H9 (cell line): ENCODE data around the gene CDH18. TPM values are rescaled to one million over a fixed set of nuclear protein-coding genes. Genes with fewer than 3 reads are reported as not detected.
A peak's percentile ranks its signal among the peaks of the same experiment; 100 is the strongest.

ENCODE experiments used
- DNase-seq: peaks from one replicate; pipeline ENCODE4 v3.0.0-alpha.2; 2017
- H2AFZ ChIP-seq: one replicate; pipeline ENCODE4 v1.6.1; 2013; ENCODE audit warnings: mild to moderate bottlenecking, low read length, control low read depth, moderate library complexity
- H2AK5ac ChIP-seq: 2 replicates; pipeline ENCODE4 v1.6.1; 2013; ENCODE audit warnings: low read length, control low read depth, mixed read lengths; ENCODE audit not compliant: insufficient read length
- H2BK120ac ChIP-seq: one replicate; pipeline ENCODE4 v1.6.1; 2013; ENCODE audit warnings: low read depth, mild to moderate bottlenecking, low read length, control low read depth, inconsistent platforms; ENCODE audit not compliant: poor library complexity, severe bottlenecking
- H2BK12ac ChIP-seq: 2 replicates; pipeline ENCODE4 v1.6.1; 2013; ENCODE audit warnings: low read length, control low read depth, mixed read lengths, low read depth; ENCODE audit not compliant: insufficient read length
- H2BK15ac ChIP-seq: 2 replicates; pipeline ENCODE4 v1.6.1; 2013; ENCODE audit warnings: low read depth, low read length, control low read depth
- H2BK20ac ChIP-seq: one replicate; pipeline ENCODE4 v1.6.1; 2013; ENCODE audit warnings: low read depth, mild to moderate bottlenecking, low read length, control low read depth, inconsistent platforms; ENCODE audit not compliant: poor library complexity, severe bottlenecking
- H2BK5ac ChIP-seq: 2 replicates; pipeline ENCODE4 v1.6.1; 2013; ENCODE audit warnings: low read length, control low read depth, mixed read lengths; ENCODE audit not compliant: insufficient read length
- H3K14ac ChIP-seq: 2 replicates; pipeline ENCODE4 v1.6.1; 2013; ENCODE audit warnings: low read length, control low read depth; ENCODE audit not compliant: insufficient read depth
- H3K18ac ChIP-seq: 2 replicates; pipeline ENCODE4 v1.6.1; 2013; ENCODE audit warnings: low read depth, mild to moderate bottlenecking, mixed read lengths, low read length, control low read depth; ENCODE audit not compliant: insufficient read length
- H3K23ac ChIP-seq: 2 replicates; pipeline ENCODE4 v1.6.1; 2013; ENCODE audit warnings: low read length, control low read depth, mixed read lengths, low read depth; ENCODE audit not compliant: insufficient read length
- H3K23me2 ChIP-seq: 2 replicates; pipeline ENCODE4 v1.6.1; 2013; ENCODE audit warnings: low read depth, mild to moderate bottlenecking, mixed read lengths, low read length, control low read depth; ENCODE audit not compliant: insufficient read length, poor library complexity, severe bottlenecking
- H3K27ac ChIP-seq: 2 replicates; pipeline ENCODE4 v1.5.1; 2013; ENCODE audit warnings: low read length, control low read depth, mixed read lengths, low read depth; ENCODE audit not compliant: insufficient read length
- H3K27me3 ChIP-seq: 2 replicates; pipeline ENCODE4 v1.6.1; 2013; ENCODE audit warnings: low read length, control low read depth, inconsistent platforms; ENCODE audit not compliant: insufficient read depth
- H3K4ac ChIP-seq: 2 replicates; pipeline ENCODE4 v1.6.1; 2013; ENCODE audit warnings: low read depth, mild to moderate bottlenecking, control low read depth, inconsistent platforms, low read length, moderate library complexity
- H3K4me1 ChIP-seq: 2 replicates; pipeline ENCODE4 v1.6.1; 2013; ENCODE audit warnings: low read length, control low read depth, inconsistent platforms; ENCODE audit not compliant: insufficient read depth
- H3K4me2 ChIP-seq: 2 replicates; pipeline ENCODE4 v1.6.1; 2013; ENCODE audit warnings: low read length, control low read depth, mixed read lengths; ENCODE audit not compliant: insufficient read length, insufficient read depth
- H3K56ac ChIP-seq: 2 replicates; pipeline ENCODE4 v1.6.1; 2013; ENCODE audit warnings: low read depth, mild to moderate bottlenecking, mixed read lengths, low read length, control low read depth; ENCODE audit not compliant: insufficient read length
- H3K79me1 ChIP-seq: 2 replicates; pipeline ENCODE4 v1.6.1; 2013; ENCODE audit warnings: low read depth, mild to moderate bottlenecking, moderate library complexity, low read length, control low read depth, inconsistent platforms; ENCODE audit not compliant: insufficient read depth, poor library complexity, severe bottlenecking
- H3K79me2 ChIP-seq: 2 replicates; pipeline ENCODE4 v1.6.1; 2013; ENCODE audit warnings: low read length, control low read depth, inconsistent platforms; ENCODE audit not compliant: insufficient read depth
- H3K9ac ChIP-seq: 2 replicates; pipeline ENCODE4 v1.6.1; 2013; ENCODE audit warnings: low read length, control low read depth, mixed read lengths; ENCODE audit not compliant: insufficient read length; ENCODE audit errors: extremely low read depth
- H3K9me3 ChIP-seq: one replicate; pipeline ENCODE4 v1.6.1; 2013; ENCODE audit warnings: low read depth, low read length, inconsistent platforms; ENCODE audit not compliant: control insufficient read depth
- H3T11ph ChIP-seq: one replicate; pipeline ENCODE4 v1.6.1; 2013; ENCODE audit warnings: mild to moderate bottlenecking, low read length, control low read depth, inconsistent platforms
- H4K20me1 ChIP-seq: one replicate; pipeline ENCODE4 v1.6.1; 2013; ENCODE audit not compliant: control insufficient read depth, insufficient read length, insufficient read depth
- H4K5ac ChIP-seq: 2 replicates; pipeline ENCODE4 v1.6.1; 2013; ENCODE audit warnings: low read depth, mild to moderate bottlenecking, mixed read lengths, low read length, control low read depth; ENCODE audit not compliant: insufficient read length
- H4K8ac ChIP-seq: replicated peaks from 2 replicates; pipeline ENCODE4 v1.6.1; 2013; ENCODE audit warnings: low read length, control low read depth, mixed read lengths, low read depth; ENCODE audit not compliant: insufficient read length
- H4K91ac ChIP-seq: 2 replicates; pipeline ENCODE4 v1.6.1; 2013; ENCODE audit warnings: low read depth, mild to moderate bottlenecking, moderate library complexity, mixed read lengths, low read length, control low read depth; ENCODE audit not compliant: insufficient read length
- H3K27ac Mint-ChIP-seq, 3 experiments: 2 replicates in 2 of 3; 3 replicates in 1 of 3; pipeline ENCODE4 v1.8.0; 2020 to 2021; ENCODE audit warnings: mixed read lengths in 3 of 3, mild to moderate bottlenecking in 1 of 3, moderate library complexity in 1 of 3
- H3K27me3 Mint-ChIP-seq: 2 replicates; pipeline ENCODE4 v1.8.0; 2021; ENCODE audit warnings: low read depth, mild to moderate bottlenecking, moderate library complexity, mixed read lengths
- H3K36me3 Mint-ChIP-seq, 3 experiments: 2 replicates in 2 of 3; 3 replicates in 1 of 3; pipeline ENCODE4 v1.8.0; 2020 to 2021; ENCODE audit warnings: low read depth in 3 of 3, mixed read lengths in 3 of 3; ENCODE audit not compliant: insufficient read depth in 1 of 3
- H3K4me1 Mint-ChIP-seq, 2 experiments: 2 replicates each; pipeline ENCODE4 v1.8.0; 2020; ENCODE audit warnings: mixed read lengths in 2 of 2
- H3K4me3 Mint-ChIP-seq, 2 experiments: 2 replicates in 1 of 2; 3 replicates in 1 of 2; pipeline ENCODE4 v1.8.0; 2020 to 2021; ENCODE audit warnings: mild to moderate bottlenecking in 2 of 2, mixed read lengths in 2 of 2, moderate library complexity in 1 of 2
- H3K9me3 Mint-ChIP-seq, 2 experiments: 2 replicates in 1 of 2; 3 replicates in 1 of 2; pipeline ENCODE4 v1.8.0; 2020; ENCODE audit warnings: mild to moderate bottlenecking in 2 of 2, mixed read lengths in 2 of 2, moderate library complexity in 1 of 2
- CTCF ChIP-seq: fragments of 200-600 bp; sonication (generic); conservative IDR thresholded peaks from 3 replicates; pipeline ENCODE4 v1.8.0; 2021; ENCODE audit warnings: antibody characterized with exemption, mild to moderate bottlenecking
- WGBS: extraction: QIAGEN DNeasy Blood & Tissue Kit; methylation state at CpG from one replicate; pipeline ENCODE4 v1.1.7; 2013; ENCODE audit warnings: missing lambda C conversion rate, low lambda C conversion rate, mixed read lengths; ENCODE audit not compliant: insufficient read length; ENCODE audit errors: extremely low coverage; 5-methylcytosine and 5-hydroxymethylcytosine counted together
- total RNA-seq: library from RNA; stranded (reverse); gene quantifications from 2 replicates; pipeline ENCODE4 v1.2.1, GENCODE V29; 2021

The CDH18 gene
- total RNA-seq, 1 experiment from 2014 or later, result not detected

GRCh38 chr5:19660679-19661078 is 327.3 kb downstream of the CDH18 start:
- Histone ChIP-seq H4K20me1 (no peaks in the 10 kb centered on the region), H3K4me1 (no peaks in the 10 kb centered on the region), H3K9me3 (no peaks in the 10 kb centered on the region), H3K9ac (no peak overlapping the region), H3K27ac (no peak overlapping the region), H2BK20ac (no peak overlapping the region), H3K56ac (no peak overlapping the region), H3K23me2 (no peaks in the 10 kb centered on the region), H3K18ac (no peak overlapping the region), H3K4me2 (no peak overlapping the region), H2BK5ac (no peak overlapping the region), H3K79me1 (no peaks in the 10 kb centered on the region), H3T11ph (no peak overlapping the region), H2AFZ (no peak overlapping the region), H3K4ac (no peak overlapping the region), H3K23ac (no peak overlapping the region), H2BK120ac (no peak overlapping the region), H2AK5ac (no peak overlapping the region), H4K5ac (no peak overlapping the region), H4K8ac (no peak overlapping the region), H3K14ac (no peak overlapping the region), H3K27me3 (no peaks in the 10 kb centered on the region), H2BK12ac (no peak overlapping the region), H4K91ac (no peak overlapping the region), H2BK15ac (no peak overlapping the region), H3K79me2 (no peaks in the 10 kb centered on the region)
- Mint-ChIP-seq H3K36me3 (no peaks in the 10 kb centered on the region), H3K4me3 (no peak overlapping the region), H3K4me1 (peaks cover 5% of the 10 kb centered on the region in 2 experiments), H3K27ac (peak overlapping the region in 1 of 3 experiments; percentile 13; a peak in 1 of 7 replicates), H3K9me3 (peaks cover 0 to 2% of the 10 kb centered on the region in 2 experiments; a peak in 1 of 5 replicates), H3K27me3 (no peaks in the 10 kb centered on the region)
- no peak for DNase-seq
- no peak for TF ChIP-seq CTCF
- WGBS, result no CpG with 5 or more reads among the region's 1 CpG
